GM12878 (cell line): Measurements from ENCODE around the gene INF2. TPM values are rescaled to one million over a fixed set of nuclear protein-coding genes. Genes with fewer than 3 reads are reported as not detected.
A peak's percentile ranks its signal among the peaks of the same experiment; 100 is the strongest.

Experiments
- ATAC-seq: fragments of 200-7000 bp; cut with Tn5 transposase; 3 replicates; pipeline ENCODE4 v1.9.1; 2020; ENCODE audit warnings: mild to moderate bottlenecking, moderate library complexity
- BruUV-seq: library from RNA; stranded (reverse); fragments of 400-500 nt; replicated peaks from 2 replicates; lab custom pipeline; 2021; lab: Mats Ljungman, UMichigan
- CTCF ChIA-PET: fragments of 300-600 bp; sonication (Branson Sonifier 250); formaldehyde crosslinking; extraction: SDS; loops from one replicate; lab custom pipeline; 2021; ENCODE audit warnings: inconsistent platforms; lab: Yijun Ruan, JAX
- POLR2A ChIA-PET: fragments of 350-600 bp; formaldehyde crosslinking; extraction: SDS; loops from one replicate; lab custom pipeline; 2021; ENCODE audit warnings: inconsistent platforms; lab: Charles Lee
- RAD21 ChIA-PET: fragments of 300-600 bp; sonication (Branson Sonifier 250); formaldehyde crosslinking; loops from one replicate; lab custom pipeline; 2023; ENCODE audit warnings: antibody characterized with exemption; ENCODE audit not compliant: unreplicated experiment; lab: Charles Lee
- SMC1A ChIA-PET: fragments of 300-600 bp; sonication (Branson Sonifier 250); formaldehyde crosslinking; loops from one replicate; lab custom pipeline; 2023; ENCODE audit not compliant: unreplicated experiment, uncharacterized antibody; lab: Charles Lee
- DNase-seq: peaks from one replicate; pipeline ENCODE4 v3.0.0-alpha.2; 2011; ENCODE audit warnings: low read depth, low spot score
- FAIRE-seq: peaks from 3 replicates; lab custom pipeline; 2011; peaks lifted over from hg19 to GRCh38; lab: Jason Lieb, UNC
- H2AFZ ChIP-seq: 2 replicates; pipeline ENCODE4 v1.6.0; 2011; ENCODE audit warnings: low read depth, low read length, control low read depth; ENCODE audit not compliant: control insufficient read depth
- H3K27ac ChIP-seq: 2 replicates; pipeline ENCODE4 v1.5.1; 2011; ENCODE audit warnings: control low read depth; ENCODE audit not compliant: control insufficient read depth, insufficient read depth
- H3K27me3 ChIP-seq, 2 experiments: replicated peaks in 1 of 2; 2 replicates each; pipeline versions ENCODE4 v1.6.0 to v1.6.1; 2011; ENCODE audit warnings: low read length in 1 of 2; ENCODE audit not compliant: control insufficient read depth in 2 of 2, insufficient read depth in 2 of 2
- H3K36me3 ChIP-seq, 2 experiments: 2 replicates each; pipeline ENCODE4 v1.5.1; 2011; ENCODE audit warnings: low read length in 1 of 2; ENCODE audit not compliant: control insufficient read depth in 2 of 2, insufficient read depth in 2 of 2
- H3K4me1 ChIP-seq: 2 replicates; pipeline ENCODE4 v1.6.1; 2011; ENCODE audit warnings: mild to moderate bottlenecking, low read length, moderate library complexity, mixed read lengths; ENCODE audit not compliant: control insufficient read depth, insufficient read depth
- H3K4me2 ChIP-seq: 2 replicates; pipeline ENCODE4 v1.6.0; 2011; ENCODE audit warnings: control low read depth; ENCODE audit not compliant: control insufficient read depth, insufficient read depth
- H3K4me3 ChIP-seq: fragments of 200-600 bp; sonication (generic); 2 replicates; pipeline ENCODE4 v1.5.1; 2016
- H3K79me2 ChIP-seq: 2 replicates; pipeline ENCODE4 v1.6.0; 2011; ENCODE audit warnings: low read length; ENCODE audit not compliant: control insufficient read depth, insufficient read depth
- H3K9ac ChIP-seq: 2 replicates; pipeline ENCODE4 v1.8.0; 2011; ENCODE audit warnings: low read length, control low read depth, mixed read lengths; ENCODE audit not compliant: control insufficient read depth, insufficient read depth
- H3K9me3 ChIP-seq: replicated peaks from 3 replicates; pipeline ENCODE4 v1.5.1; 2011; ENCODE audit warnings: mild to moderate bottlenecking, low read length; ENCODE audit not compliant: control insufficient read depth, insufficient read depth
- H4K20me1 ChIP-seq: 2 replicates; pipeline ENCODE4 v1.6.0; 2011; ENCODE audit not compliant: control insufficient read depth, insufficient read depth
- BMI1 ChIP-seq: fragments of 450-650 bp; IDR thresholded peaks from 2 replicates; pipeline ENCODE4 v1.6.1; 2016; ENCODE audit warnings: mild to moderate bottlenecking, moderate library complexity, borderline replicate concordance
- FOXK2 ChIP-seq: fragments of 450-650 bp; IDR thresholded peaks from 2 replicates; pipeline ENCODE4 v1.6.1; 2017; ENCODE audit warnings: mild to moderate bottlenecking, moderate library complexity
- MTA2 ChIP-seq: fragments of 450-650 bp; IDR thresholded peaks from 2 replicates; pipeline ENCODE4 v1.6.1; 2016; ENCODE audit warnings: low read depth, mild to moderate bottlenecking, moderate library complexity
- NFIC ChIP-seq: IDR thresholded peaks from 2 replicates; pipeline ENCODE4 v1.6.1; 2012; ENCODE audit warnings: low read depth, mild to moderate bottlenecking, inconsistent platforms, low read length, moderate library complexity
- POLR2A ChIP-seq: IDR thresholded peaks from 2 replicates; pipeline ENCODE4 v1.6.1; 2011; ENCODE audit warnings: low read depth, mild to moderate bottlenecking, low read length
- ZSCAN29 ChIP-seq: fragments of 450-650 bp; IDR thresholded peaks from 2 replicates; pipeline ENCODE4 v1.6.1; 2017; ENCODE audit warnings: mild to moderate bottlenecking, moderate library complexity
- WGBS: methylation state at CpG from one replicate; pipeline ENCODE4 v1.1.6; 2016; ENCODE audit warnings: low lambda C conversion rate; ENCODE audit not compliant: insufficient replicate concordance, insufficient coverage; ENCODE audit errors: missing lambda C conversion rate; 5-methylcytosine and 5-hydroxymethylcytosine counted together
- in situ Hi-C: fragments of 300-500 bp; cut with MboI; formaldehyde crosslinking; loops from 9 replicates; pipeline ENCODE4 v1.14.3; 2018; ENCODE audit warnings: mixed read lengths
- intact Hi-C: fragments of 100-400 bp; cut with micrococcal nuclease; formaldehyde crosslinking; loops from one replicate; pipeline ENCODE4 v1.14.2; 2022; ENCODE audit not compliant: unreplicated experiment
- polyA plus RNA-seq, 11 experiments: library from polyadenylated mRNA; depleted of rRNA in 4 of 11; unstranded in 6 of 11; stranded (reverse) in 5 of 11; fragments of >200 nt; fragmentation: Nextera tagmentation in 4 of 11; fragmentation: Illumina TruSeq in 1 of 11; extraction: Ambion mirVana in 4 of 11; extraction: Trizol in 1 of 11; gene quantifications; 1 replicate in 1 of 11; 2 replicates in 10 of 11; pipeline versions ENCODE4 v1.2.1 to v1.2.3, GENCODE V29; 2011 to 2016; ENCODE audit warnings: inconsistent platforms in 2 of 11, missing spikeins in 2 of 11, low read depth in 1 of 11
- total RNA-seq, 4 experiments: library from RNA; depleted of rRNA in 3 of 4; stranded (reverse); fragments of >200 nt in 3 of 4; fragmentation: Illumina TruSeq in 1 of 4; extraction: Trizol in 1 of 4; gene quantifications; 2 replicates each; pipeline versions ENCODE4 v1.2.1 to v1.2.3, GENCODE V29; 2013 to 2021
- TF ChIP-seq, protein P1 (sequence below): IDR thresholded peaks from 2 replicates; pipeline ENCODE4 v1.6.1; 2011; ENCODE audit warnings: low read depth, mild to moderate bottlenecking, low read length, moderate library complexity, borderline replicate concordance; ENCODE audit errors: extremely low read depth
- TF ChIP-seq, protein P2 (sequence below): fragments of 450-650 bp; IDR thresholded peaks from 2 replicates; pipeline ENCODE4 v1.6.1; 2017; ENCODE audit warnings: mild to moderate bottlenecking, moderate library complexity

The INF2 gene
- total and polyA plus RNA-seq, 10 of the 15 experiments (the other 5 are each of a cell fraction or from before 2014, with no cell fraction given), result 0.72 to 43.2 (median 8.3) TPM

DNA sequence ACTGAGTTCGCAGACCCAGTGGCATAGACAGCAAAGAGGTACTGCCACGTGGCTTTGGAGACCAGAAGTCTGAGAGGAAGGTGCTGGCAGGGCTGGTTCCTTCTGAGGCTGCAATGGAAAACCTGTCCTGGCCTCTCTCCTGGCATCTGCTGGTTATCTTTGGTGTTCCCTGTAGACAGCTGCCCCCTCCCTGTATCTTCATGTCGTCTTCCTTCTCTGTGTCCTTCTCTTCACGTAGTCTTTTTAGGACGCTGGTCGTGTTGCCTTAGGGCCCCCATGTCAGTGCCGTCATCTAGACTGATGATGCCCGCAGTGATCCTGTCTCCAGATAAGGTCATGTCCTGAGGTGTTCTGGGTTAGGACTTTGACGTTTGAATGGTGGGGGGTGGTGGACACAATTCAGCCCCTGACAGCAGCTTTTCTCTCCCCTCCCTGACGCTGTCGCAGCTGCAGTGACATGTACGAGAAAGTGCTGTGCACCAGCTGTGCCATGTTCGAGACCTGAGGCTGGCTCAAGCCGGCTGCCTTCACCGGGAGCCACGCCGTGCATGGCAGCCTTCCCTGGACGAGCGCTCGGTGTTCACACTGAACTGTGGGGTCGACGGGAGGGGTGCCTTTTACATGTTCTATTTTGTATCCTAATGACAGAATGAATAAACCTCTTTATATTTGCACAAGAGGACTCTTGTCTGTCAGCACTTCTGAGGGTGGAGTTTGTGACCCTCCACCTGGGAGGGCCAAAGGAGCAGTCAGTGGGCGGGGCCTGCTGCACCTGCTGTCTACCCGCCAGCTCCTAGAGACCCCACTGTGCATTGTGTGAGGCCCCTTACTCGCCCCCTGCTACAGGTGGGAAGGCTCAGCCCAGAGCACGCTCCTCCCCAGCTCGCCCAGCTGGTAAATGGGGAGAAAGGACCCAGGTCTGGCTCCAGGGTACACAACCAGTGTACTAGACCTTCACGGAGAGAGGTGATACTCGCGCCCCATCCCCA is 69.9 kb downstream of the INF2 start:
- ChIA-PET RAD21 (no interaction called here), SMC1A (no interaction called here), POLR2A (no interaction called here), CTCF (no interaction called here)
- DNase-seq (no peak), ATAC-seq (no peak), FAIRE-seq (no peak)
- BruUV-seq, result no TSS peak
- no peak overlapping the region for H2AFZ ChIP-seq
- peaks cover 18% of the 10 kb centered on the region for H3K79me2 ChIP-seq
- in situ Hi-C loops (no loop called here), intact Hi-C loops (no loop called here)
- H3K9ac ChIP-seq, result no peak overlapping the region
- H3K27ac ChIP-seq, result no peak overlapping the region
- H3K9me3 ChIP-seq, result no peaks in the 10 kb centered on the region
- H3K4me1 ChIP-seq, result peaks cover 12% of the 10 kb centered on the region
- H3K4me2 ChIP-seq, result no peak overlapping the region
- TF ChIP-seq FOXK2, result no peak
- TF ChIP-seq NFIC, result no peak
- peak; percentile 13; the same call in 1 of the 2 replicates for TF ChIP-seq POLR2A
- no peaks in the 10 kb centered on the region for H3K27me3 ChIP-seq
- WGBS, result 95% methylated on average over 30 of the region's 30 CpGs
- H3K4me3 ChIP-seq, result no peak overlapping the region
- H4K20me1 ChIP-seq, result no peaks in the 10 kb centered on the region
- peaks cover 2 to 18% of the 10 kb centered on the region in 2 experiments; a peak in 3 of 4 replicates for H3K36me3 ChIP-seq

DNA sequence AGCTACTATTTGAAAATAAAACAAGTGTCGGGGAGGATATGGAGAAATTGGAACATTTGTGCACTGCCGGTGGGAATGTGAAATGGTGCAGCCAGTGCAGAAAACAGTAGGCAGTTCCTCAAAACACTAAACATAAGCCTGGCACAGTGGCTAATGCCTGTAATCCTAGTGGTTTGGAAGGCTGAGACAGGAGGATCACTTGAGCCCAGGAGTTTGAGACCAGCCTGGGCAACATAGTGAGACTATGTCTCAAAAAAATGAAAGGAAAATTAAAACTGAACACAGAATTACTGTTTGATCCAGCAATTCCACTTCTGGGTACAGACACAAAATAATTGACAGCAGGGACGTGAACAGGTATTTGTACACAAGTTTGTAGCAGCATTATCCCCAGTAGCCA is 76.1 kb downstream of the INF2 start:
- peaks cover 0 to 1% of the 10 kb centered on the region in 2 experiments; a peak in 2 of 4 replicates for H3K36me3 ChIP-seq
- ATAC-seq (no peak), DNase-seq (no peak), FAIRE-seq (no peak)
- no peak overlapping the region for H2AFZ ChIP-seq
- no peaks in the 10 kb centered on the region for H3K79me2 ChIP-seq
- no peaks in the 10 kb centered on the region; the same call in 1 of the 2 replicates for H3K4me1 ChIP-seq
- 96% methylated on average over 3 of the region's 3 CpGs for WGBS
- CTCF ChIA-PET, result interaction anchor here (0.9 to 1.4 kb wide), 3 partner anchors 60 to 175 kb away, joined by 3 to 4 read pairs (median 3); no protein-coding TSS in a partner anchor
- no peak overlapping the region for H3K4me3 ChIP-seq
- POLR2A ChIA-PET, result interaction anchor here (0.6 to 0.9 kb wide), 3 partner anchors 12 to 694 kb away, joined by 3 to 8 read pairs (median 3); no protein-coding TSS in a partner anchor
- no peak overlapping the region for H3K27ac ChIP-seq
- BruUV-seq, result no TSS peak
- H4K20me1 ChIP-seq, result no peaks in the 10 kb centered on the region
- SMC1A ChIA-PET, result interaction anchor here (0.8 to 2.0 kb wide), 3 partner anchors 13 to 142 kb away, joined by 3 to 5 read pairs (median 4); partner anchors contain the start of gene SIVA1
- intact Hi-C loops, result no loop called here
- no peaks in the 10 kb centered on the region for H3K27me3 ChIP-seq
- no peak overlapping the region for H3K9ac ChIP-seq
- in situ Hi-C loops, result loop anchor here (5.0 kb wide), 1 partner anchor 57 kb away; no protein-coding TSS in a partner anchor
- RAD21 ChIA-PET, result interaction anchor here (1.0 kb wide), 1 partner anchor 60 kb away, joined by 4 read pairs; no protein-coding TSS in a partner anchor
- no peak overlapping the region for H3K4me2 ChIP-seq
- no peaks in the 10 kb centered on the region; the same call in 2 of the 3 replicates for H3K9me3 ChIP-seq
- TF ChIP-seq, protein P1, sequence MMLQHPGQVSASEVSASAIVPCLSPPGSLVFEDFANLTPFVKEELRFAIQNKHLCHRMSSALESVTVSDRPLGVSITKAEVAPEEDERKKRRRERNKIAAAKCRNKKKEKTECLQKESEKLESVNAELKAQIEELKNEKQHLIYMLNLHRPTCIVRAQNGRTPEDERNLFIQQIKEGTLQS, result no peak
- TF ChIP-seq ZSCAN29, result no peak
- TF ChIP-seq BMI1, result no peak
- TF ChIP-seq MTA2, result no peak
- TF ChIP-seq, protein P2, sequence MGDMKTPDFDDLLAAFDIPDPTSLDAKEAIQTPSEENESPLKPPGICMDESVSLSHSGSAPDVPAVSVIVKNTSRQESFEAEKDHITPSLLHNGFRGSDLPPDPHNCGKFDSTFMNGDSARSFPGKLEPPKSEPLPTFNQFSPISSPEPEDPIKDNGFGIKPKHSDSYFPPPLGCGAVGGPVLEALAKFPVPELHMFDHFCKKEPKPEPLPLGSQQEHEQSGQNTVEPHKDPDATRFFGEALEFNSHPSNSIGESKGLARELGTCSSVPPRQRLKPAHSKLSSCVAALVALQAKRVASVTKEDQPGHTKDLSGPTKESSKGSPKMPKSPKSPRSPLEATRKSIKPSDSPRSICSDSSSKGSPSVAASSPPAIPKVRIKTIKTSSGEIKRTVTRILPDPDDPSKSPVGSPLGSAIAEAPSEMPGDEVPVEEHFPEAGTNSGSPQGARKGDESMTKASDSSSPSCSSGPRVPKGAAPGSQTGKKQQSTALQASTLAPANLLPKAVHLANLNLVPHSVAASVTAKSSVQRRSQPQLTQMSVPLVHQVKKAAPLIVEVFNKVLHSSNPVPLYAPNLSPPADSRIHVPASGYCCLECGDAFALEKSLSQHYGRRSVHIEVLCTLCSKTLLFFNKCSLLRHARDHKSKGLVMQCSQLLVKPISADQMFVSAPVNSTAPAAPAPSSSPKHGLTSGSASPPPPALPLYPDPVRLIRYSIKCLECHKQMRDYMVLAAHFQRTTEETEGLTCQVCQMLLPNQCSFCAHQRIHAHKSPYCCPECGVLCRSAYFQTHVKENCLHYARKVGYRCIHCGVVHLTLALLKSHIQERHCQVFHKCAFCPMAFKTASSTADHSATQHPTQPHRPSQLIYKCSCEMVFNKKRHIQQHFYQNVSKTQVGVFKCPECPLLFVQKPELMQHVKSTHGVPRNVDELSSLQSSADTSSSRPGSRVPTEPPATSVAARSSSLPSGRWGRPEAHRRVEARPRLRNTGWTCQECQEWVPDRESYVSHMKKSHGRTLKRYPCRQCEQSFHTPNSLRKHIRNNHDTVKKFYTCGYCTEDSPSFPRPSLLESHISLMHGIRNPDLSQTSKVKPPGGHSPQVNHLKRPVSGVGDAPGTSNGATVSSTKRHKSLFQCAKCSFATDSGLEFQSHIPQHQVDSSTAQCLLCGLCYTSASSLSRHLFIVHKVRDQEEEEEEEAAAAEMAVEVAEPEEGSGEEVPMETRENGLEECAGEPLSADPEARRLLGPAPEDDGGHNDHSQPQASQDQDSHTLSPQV, result no peak
